HG03039 (cell line): Measurements from ENCODE around the gene TDRD1.

Experiments used
- ATAC-seq: cut with Tn5 transposase; IDR thresholded peaks from one replicate; pipeline ENCODE4 v1.9.1; 2021; ENCODE audit warnings: mild to moderate bottlenecking, moderate library complexity; ENCODE audit not compliant: unreplicated experiment

TDRD1 gene

GRCh38 chr10:114174695-114175188, 4.4 kb upstream of the TDRD1 start:
- no peak for ATAC-seq

DNA sequence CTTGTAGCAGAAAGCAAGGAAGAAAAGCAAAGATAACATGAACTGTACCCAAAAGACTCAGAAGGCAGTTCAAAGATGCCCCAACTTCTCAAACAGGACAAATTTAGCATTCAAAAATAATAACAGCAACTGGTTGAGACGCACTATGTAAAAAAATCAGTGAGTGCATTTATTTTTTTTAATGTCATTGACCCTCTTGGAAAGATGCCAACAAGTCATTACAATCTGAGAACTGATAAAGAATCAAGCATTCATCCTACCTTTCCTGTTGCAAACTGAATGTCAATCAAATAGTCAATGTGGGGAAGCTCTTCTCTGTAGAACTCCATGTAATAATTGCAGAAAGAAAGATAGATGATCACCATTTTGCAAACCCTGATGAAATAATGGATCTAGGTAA, 3.5 kb upstream of the TDRD1 start:
- ATAC-seq = no peak

DNA sequence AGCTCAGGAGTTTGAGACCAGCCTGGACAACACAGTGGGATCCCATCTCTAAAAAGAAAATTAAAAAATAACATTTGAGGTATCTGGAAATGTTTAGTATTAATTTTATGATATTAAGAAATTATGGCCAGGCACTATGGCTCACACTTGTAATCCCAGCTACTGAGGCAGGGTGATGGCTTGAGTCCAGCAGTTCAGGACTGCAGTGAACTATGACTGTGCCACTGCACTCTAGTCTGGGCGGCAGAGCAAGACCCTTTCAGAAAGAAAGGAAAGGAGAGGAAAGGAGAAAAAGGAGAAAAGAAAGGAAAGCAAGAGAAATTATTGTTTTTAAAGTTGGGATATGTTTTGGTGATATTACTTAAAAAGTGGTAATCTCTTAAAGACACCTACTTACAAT, 2.6 kb upstream of the TDRD1 start:
- no peak for ATAC-seq

GRCh38 chr10:114179747-114180146, 594 bp downstream of the TDRD1 start:
- no peak for ATAC-seq

DNA sequence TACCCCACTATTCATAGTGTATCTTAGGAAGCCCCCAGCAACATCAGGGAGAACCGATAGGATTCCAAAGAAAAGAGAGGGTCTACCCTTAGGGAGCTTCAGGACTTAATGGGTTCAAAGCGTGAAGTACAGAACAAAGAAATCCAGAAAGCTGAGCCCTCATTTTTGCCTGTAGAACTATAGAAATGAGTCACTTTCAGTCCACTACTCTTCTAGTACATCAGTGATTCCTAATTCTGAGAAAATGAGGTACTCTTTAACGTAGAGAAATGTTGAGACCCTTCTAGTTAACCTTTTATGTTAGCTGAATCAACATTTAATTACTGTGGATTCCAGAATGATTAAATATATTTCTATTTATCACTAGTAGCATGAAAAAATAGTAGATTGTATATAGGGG, 1.8 kb downstream of the TDRD1 start:
- no peak for ATAC-seq

- ATAC-seq = no peak
Measured at GRCh38 chr10:114181971-114182370, 2.8 kb downstream of the TDRD1 start.

- ATAC-seq = no peak
Measured at GRCh38 chr10:114183563-114183962, 4.4 kb downstream of the TDRD1 start.

DNA sequence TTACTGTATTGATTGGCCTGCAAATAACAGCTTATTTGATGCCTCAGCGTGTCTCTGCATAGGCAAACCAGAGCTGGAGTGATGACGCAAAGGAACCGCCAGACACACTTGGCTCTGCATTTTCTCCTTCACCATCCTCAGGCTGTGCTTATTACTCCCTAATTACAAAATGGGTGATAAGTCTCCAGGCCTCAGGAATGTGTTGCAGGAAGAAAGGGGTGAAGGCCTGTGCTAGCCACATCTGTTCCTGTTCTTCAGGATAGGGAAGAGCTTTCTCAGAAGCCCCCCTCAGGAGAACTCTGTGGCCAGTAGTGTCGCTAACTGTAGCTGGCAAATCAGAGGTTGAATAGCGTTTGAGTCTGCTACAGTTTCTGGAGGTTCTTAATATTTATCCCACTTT, 5.1 kb downstream of the TDRD1 start:
- ATAC-seq = no peak

DNA sequence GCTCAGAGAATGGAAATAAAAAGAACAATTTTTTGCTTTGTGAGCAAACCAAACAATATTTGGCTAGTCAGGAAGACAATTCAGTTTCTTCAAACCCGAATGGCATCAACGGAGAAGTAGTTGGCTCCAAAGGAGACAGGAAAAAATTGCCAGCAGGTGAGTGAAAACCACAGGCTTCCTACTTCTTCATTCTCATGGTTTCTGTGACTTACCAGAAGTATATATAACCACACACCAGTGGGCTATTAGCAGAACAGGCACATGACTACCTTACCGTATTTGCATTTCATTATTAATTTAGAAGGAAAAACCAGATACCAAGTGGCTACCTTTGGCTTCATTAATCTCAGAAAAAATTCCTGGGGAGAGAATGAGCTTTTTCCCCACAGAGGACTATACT, 8.8 kb downstream of the TDRD1 start:
- no peak for ATAC-seq

DNA sequence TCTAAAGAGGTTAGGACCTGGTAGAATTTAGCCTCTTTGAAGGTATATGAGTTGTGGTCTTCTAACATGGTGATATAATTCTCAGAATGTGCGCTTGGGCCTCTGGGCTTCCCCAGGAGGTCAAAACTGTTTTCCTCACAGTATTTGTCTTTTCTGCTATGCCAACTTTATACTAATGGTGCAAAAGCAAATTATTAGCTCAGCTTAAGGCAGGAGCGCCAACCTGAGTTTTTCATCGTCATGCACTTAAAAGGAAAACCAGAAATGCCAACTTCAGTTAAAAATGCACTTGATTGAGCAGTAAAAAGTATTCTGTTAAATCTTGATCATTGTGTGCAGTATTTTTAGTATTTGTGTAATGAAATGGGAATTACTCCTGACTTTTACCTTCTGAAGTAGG, 9.7 kb downstream of the TDRD1 start:
- no peak for ATAC-seq

DNA sequence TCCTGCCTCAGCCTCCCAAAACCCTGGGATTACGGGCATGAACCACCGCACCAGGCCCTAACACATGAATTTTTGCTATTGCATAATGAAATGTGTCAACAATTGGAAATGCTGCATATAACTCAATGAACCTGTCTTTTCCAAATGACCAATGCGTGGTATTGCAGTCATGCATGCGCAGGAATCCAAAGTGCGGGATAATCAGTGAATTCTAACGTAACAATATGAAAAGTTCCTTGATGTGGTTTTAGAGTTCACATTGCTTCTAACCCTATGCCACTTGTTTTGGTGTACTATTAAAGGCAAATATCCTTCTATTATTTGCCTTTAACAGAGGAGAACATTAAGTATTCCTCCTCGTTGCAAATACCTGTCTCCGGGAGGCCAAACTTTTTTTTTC, 10.5 kb downstream of the TDRD1 start:
- ATAC-seq = no peak

- peak; percentile 95 for ATAC-seq
Measured at GRCh38 chr10:114195079-114195478, 15.9 kb downstream of the TDRD1 start.

DNA sequence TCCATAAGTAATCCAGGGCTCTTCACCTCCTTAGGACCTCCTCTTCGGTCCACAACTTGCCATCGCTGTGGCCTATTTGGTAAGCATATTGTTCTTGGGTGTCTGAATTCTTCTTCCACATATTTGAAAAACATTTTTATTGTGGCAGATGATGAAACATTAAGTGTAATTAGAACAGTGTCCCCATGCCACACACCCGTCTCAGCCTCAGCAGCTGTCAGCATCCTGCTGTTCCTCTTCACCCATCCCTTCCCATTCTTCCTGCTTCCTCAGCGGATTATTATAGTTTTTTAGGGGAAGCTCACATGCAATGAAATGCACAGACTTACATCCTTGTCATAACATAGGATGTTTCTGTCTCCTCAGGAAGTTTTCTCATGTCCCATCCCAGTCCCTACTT, 20.1 kb downstream of the TDRD1 start:
- ATAC-seq = no peak

- ATAC-seq = no peak
Measured at GRCh38 chr10:114202812-114203211, 23.7 kb downstream of the TDRD1 start.

- ATAC-seq = no peak
Measured at GRCh38 chr10:114206902-114207301, 27.7 kb downstream of the TDRD1 start.

DNA sequence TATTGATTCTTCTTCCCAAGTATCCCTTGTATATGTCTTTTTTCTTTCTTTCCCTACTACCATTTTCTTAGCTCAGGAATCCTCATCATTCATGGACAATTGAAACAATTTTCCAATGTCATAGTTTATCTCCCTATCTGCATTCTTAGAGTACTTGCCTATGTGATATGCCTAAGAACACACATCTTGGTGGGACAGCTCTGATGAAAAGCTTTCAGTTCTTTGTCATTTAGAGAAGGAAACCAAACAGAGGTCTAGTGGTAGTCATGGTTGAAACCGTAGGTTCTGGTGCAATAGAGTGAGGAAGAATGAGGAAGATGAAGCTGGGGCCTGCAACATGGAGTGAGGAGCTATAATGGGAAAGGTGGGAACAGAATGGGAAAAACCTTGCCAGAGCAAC, 28.2 kb downstream of the TDRD1 start:
- no peak for ATAC-seq

DNA sequence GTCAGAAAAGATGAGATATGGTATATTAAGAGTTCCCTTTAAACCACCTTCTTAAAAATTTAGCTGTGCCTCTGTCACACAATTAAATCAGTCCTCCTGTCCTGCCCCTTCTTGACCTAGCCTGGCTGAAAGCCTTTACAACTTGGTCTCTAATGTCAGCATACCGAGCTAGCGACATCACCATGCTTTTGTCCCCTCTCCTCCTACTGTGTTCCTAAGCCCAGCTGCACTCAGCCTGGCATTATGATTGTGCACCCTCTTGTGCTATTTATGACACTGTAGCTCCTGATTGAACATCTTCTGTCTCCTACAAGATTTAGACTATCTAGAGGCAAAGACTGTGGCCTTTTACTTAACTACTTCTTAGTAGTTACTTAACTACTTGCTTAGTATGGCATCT, 29.2 kb downstream of the TDRD1 start:
- ATAC-seq = no peak

- ATAC-seq = no peak
Measured at GRCh38 chr10:114212153-114212552, 33.0 kb downstream of the TDRD1 start.

DNA sequence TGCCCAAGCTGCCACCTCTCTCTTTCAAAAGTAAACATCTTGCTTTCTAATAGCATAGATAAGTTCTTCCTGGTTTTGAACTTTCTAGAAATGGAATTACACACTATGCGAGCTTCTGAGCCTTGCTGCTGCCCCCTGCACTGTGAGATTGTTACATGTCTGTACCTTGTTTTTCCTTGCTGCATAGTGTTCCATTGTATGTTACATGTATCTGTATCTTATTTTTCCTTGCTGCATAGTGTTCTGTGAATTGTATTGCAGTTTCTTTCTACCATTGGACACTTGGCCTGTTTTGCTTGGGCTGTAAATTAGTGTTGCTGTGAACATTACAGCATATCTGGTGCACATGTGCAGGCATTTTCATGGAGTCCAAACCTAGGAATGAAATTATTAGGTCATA, 35.9 kb downstream of the TDRD1 start:
- no peak for ATAC-seq

GRCh38 chr10:114220281-114220680, 41.1 kb downstream of the TDRD1 start:
- no peak for ATAC-seq

DNA sequence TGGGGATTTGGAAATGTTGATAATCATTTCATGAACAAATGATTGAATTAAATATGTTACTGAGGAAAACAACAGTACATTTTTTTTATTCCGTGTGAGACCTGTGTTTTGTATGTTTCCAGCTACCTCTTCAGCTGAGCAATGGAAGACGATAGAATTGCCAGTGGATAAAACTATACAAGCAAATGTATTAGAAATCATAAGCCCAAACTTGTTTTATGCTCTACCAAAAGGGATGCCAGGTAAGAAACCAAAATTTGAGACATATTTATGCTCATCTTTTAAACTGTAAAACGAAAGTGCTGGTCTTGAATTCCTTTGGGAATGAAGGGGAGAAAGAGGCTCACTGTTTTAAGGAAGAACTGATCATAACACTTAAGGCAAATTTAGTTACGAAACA, 42.1 kb downstream of the TDRD1 start:
- no peak for ATAC-seq

GRCh38 chr10:114223066-114223465, 43.9 kb downstream of the TDRD1 start:
- no peak for ATAC-seq

DNA sequence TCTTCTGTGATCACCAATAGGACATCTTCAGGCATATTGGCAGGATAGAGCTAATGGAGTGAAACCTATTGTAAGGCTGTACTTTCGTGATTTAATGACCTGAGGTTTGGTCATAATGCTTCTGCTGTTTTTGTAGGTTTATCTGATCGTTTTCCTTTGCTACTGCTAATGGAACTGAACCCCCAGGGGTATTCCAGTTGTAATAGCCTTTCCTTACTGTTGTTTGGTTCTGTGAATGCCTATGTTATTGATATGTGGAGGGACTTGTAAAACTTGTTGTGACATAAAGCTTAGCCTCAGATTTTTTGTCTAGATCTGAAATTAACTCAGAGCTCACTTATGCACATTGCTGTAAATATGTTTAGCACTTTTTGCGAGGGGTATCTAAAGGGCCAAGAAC, 49.0 kb downstream of the TDRD1 start:
- ATAC-seq = no peak
